ENCODE data around the gene TMEM59L.

DNA sequence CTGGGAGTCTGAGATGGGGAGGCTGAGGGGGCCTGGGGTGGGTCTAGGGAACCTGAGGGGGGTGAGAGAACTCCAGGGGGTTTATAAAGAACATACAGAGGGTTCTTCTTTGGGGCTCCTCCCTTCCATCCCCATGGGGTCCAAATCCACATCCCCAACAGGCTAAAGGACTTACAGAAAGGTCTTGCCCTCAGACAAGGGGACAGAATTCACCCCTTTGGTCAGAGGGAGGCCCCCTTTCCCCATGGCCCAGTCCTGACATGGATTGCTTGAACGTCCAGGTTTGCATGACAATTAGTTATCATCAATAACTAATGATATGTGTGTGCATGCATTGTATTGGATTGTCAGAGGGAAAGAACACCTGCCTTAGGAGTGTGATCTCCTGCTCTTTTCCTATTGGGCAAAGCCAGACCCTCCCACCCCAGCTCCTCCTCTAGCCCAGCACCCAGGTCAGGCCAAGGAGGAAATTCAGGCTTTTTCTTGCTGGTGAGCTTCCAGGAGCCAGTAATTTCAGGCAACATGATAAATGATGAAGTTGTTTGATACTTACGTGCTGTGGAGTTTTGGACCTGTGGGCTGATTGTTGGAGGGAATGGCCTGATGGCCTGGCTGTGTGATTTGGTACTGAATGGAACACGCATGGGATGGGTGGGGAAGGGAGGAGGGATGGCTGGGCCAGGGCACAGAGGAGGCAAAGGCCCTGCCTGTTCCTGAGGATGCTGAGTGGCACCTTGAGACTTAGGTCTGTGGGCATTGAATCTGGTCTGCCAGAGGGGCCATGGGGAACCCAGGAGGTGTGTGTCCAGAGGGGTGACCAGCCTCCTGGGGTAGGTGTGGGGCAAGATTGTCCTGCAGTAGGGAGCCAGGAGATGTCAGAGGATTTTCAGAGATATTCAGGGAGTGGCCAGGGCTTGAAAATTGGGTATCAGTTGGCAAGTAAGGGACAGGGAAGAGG, 25.3 kb downstream of the TMEM59L start:
- TF ChIP-seq, protein P1, sequence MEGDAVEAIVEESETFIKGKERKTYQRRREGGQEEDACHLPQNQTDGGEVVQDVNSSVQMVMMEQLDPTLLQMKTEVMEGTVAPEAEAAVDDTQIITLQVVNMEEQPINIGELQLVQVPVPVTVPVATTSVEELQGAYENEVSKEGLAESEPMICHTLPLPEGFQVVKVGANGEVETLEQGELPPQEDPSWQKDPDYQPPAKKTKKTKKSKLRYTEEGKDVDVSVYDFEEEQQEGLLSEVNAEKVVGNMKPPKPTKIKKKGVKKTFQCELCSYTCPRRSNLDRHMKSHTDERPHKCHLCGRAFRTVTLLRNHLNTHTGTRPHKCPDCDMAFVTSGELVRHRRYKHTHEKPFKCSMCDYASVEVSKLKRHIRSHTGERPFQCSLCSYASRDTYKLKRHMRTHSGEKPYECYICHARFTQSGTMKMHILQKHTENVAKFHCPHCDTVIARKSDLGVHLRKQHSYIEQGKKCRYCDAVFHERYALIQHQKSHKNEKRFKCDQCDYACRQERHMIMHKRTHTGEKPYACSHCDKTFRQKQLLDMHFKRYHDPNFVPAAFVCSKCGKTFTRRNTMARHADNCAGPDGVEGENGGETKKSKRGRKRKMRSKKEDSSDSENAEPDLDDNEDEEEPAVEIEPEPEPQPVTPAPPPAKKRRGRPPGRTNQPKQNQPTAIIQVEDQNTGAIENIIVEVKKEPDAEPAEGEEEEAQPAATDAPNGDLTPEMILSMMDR (tag by site-specific recombination; IDR thresholded peaks at IDR 0.05), result no peak
- TF ChIP-seq SCRT1 (tag by site-specific recombination; IDR thresholded peaks at IDR 0.05; ENCODE audit: borderline replicate concordance), result no peak
- TF ChIP-seq ZNF10 (tag by site-specific recombination; IDR thresholded peaks at IDR 0.05), result no peak
